OCI-LY1 (cell line): ENCODE data around the gene RUNX1.

Experiments
- H2AFZ ChIP-seq: fragments of 200-600 bp; sonication (generic), shearing (Covaris generic); 2 replicates; pipeline ENCODE4 v1.6.0; 2014; ENCODE audit warnings: antibody characterized with exemption, mild to moderate bottlenecking, low read length
- H3F3A ChIP-seq: fragments of 200-600 bp; sonication (generic), shearing (Covaris generic); 2 replicates; pipeline ENCODE4 v1.6.0; 2014; ENCODE audit warnings: mild to moderate bottlenecking, antibody characterized with exemption, low read length, moderate library complexity; ENCODE audit not compliant: insufficient read depth
- H3K27ac ChIP-seq: fragments of 200-600 bp; sonication (generic); 2 replicates; pipeline ENCODE4 v1.5.1; 2014; ENCODE audit warnings: low read length, mixed run types, mild to moderate bottlenecking, low read depth; ENCODE audit not compliant: poor library complexity, severe bottlenecking
- H3K27me3 ChIP-seq: fragments of 200-600 bp; sonication (generic); 2 replicates; pipeline ENCODE4 v1.6.0; 2014; ENCODE audit warnings: antibody characterized with exemption, mild to moderate bottlenecking, low read length, moderate library complexity; ENCODE audit not compliant: insufficient read depth
- H3K36me3 ChIP-seq: fragments of 200-600 bp; sonication (generic); 2 replicates; pipeline ENCODE4 v1.6.1; 2014; ENCODE audit warnings: mild to moderate bottlenecking, antibody characterized with exemption, low read length, moderate library complexity, mixed read lengths; ENCODE audit not compliant: insufficient read depth
- H3K4me1 ChIP-seq: fragments of 200-600 bp; sonication (generic); 2 replicates; pipeline ENCODE4 v1.5.1; 2014; ENCODE audit warnings: mild to moderate bottlenecking, low read length, moderate library complexity; ENCODE audit not compliant: insufficient read depth, severe bottlenecking
- H3K4me2 ChIP-seq: fragments of 200-600 bp; sonication (generic), shearing (Covaris generic); 2 replicates; pipeline ENCODE4 v1.6.1; 2014; ENCODE audit warnings: low read length
- H3K4me3 ChIP-seq: fragments of 200-600 bp; sonication (generic); 2 replicates; pipeline ENCODE4 v1.5.1; 2014; ENCODE audit warnings: low read length, low read depth, mild to moderate bottlenecking, mixed read lengths; ENCODE audit not compliant: poor library complexity, severe bottlenecking
- H3K79me2 ChIP-seq: fragments of 200-600 bp; shearing (Covaris generic); 2 replicates; pipeline ENCODE4 v1.6.1; 2016; ENCODE audit warnings: mixed run types, low read length, mixed read lengths; ENCODE audit not compliant: insufficient read depth
- H3K9ac ChIP-seq: fragments of 200-600 bp; sonication (generic), shearing (Covaris generic); 2 replicates; pipeline ENCODE4 v1.6.1; 2014; ENCODE audit warnings: mild to moderate bottlenecking, low read length, mixed read lengths
- H3K9me2 ChIP-seq: fragments of 200-600 bp; sonication (generic), shearing (Covaris generic); 2 replicates; pipeline ENCODE4 v1.6.1; 2014; ENCODE audit warnings: low read depth, mild to moderate bottlenecking, low read length, mixed read lengths
- H3K9me3 ChIP-seq: fragments of 200-600 bp; shearing (Covaris generic); 2 replicates; pipeline ENCODE4 v1.6.1; 2014; ENCODE audit warnings: low read length, mixed read lengths
- H4K20me1 ChIP-seq: fragments of 200-600 bp; sonication (generic), shearing (Covaris generic); 2 replicates; pipeline ENCODE4 v1.6.0; 2016; ENCODE audit warnings: mild to moderate bottlenecking, low read length; ENCODE audit not compliant: insufficient read depth
- CTCF ChIP-seq: fragments of 200-600 bp; sonication (generic), shearing (Covaris generic); IDR thresholded peaks from 2 replicates; pipeline ENCODE4 v1.5.1; 2017; ENCODE audit warnings: mild to moderate bottlenecking, antibody characterized with exemption, low read length, moderate library complexity, mixed read lengths
- EZH2 ChIP-seq: fragments of 200-600 bp; sonication (generic), shearing (Covaris generic); IDR thresholded peaks from 2 replicates; pipeline ENCODE4 v1.8.0; 2017; ENCODE audit warnings: borderline replicate concordance, mixed run types, mild to moderate bottlenecking, antibody characterized with exemption, low read length, moderate library complexity, mixed read lengths

Gene RUNX1

GRCh38 chr21:35007348-35007747, 41.8 kb downstream of the RUNX1 start:
- no peak overlapping the region for H2AFZ ChIP-seq
- H3K27ac ChIP-seq, result no peak overlapping the region
- H4K20me1 ChIP-seq, result no peaks in the 10 kb centered on the region
- H3K9ac ChIP-seq, result no peak overlapping the region
- H3K4me1 ChIP-seq, result no peaks in the 10 kb centered on the region
- H3K4me3 ChIP-seq, result no peak overlapping the region
- H3K79me2 ChIP-seq, result peaks cover 36% of the 10 kb centered on the region
- H3K27me3 ChIP-seq, result no peaks in the 10 kb centered on the region
- TF ChIP-seq CTCF (no peak), EZH2 (no peak)
- H3K9me2 ChIP-seq, result no peaks in the 10 kb centered on the region
- no peak overlapping the region for H3K4me2 ChIP-seq
- H3K36me3 ChIP-seq, result peaks cover 19% of the 10 kb centered on the region; the same call in 1 of the 2 replicates
- H3K9me3 ChIP-seq, result no peaks in the 10 kb centered on the region
- H3F3A ChIP-seq, result no peaks in the 10 kb centered on the region

GRCh38 chr21:35006771-35007170, 42.3 kb downstream of the RUNX1 start:
- H3K79me2 ChIP-seq, result peaks cover 36% of the 10 kb centered on the region
- no peak overlapping the region for H3K27ac ChIP-seq
- H3K36me3 ChIP-seq, result peaks cover 19% of the 10 kb centered on the region; the same call in 1 of the 2 replicates
- no peak overlapping the region for H3K9ac ChIP-seq
- no peak overlapping the region for H3K4me3 ChIP-seq
- H3K27me3 ChIP-seq, result no peaks in the 10 kb centered on the region
- H3K9me2 ChIP-seq, result no peaks in the 10 kb centered on the region
- H3K4me1 ChIP-seq, result no peaks in the 10 kb centered on the region
- no peaks in the 10 kb centered on the region for H4K20me1 ChIP-seq
- H2AFZ ChIP-seq, result no peak overlapping the region
- no peak for TF ChIP-seq CTCF
- no peak for TF ChIP-seq EZH2
- no peak overlapping the region for H3K4me2 ChIP-seq
- no peaks in the 10 kb centered on the region for H3K9me3 ChIP-seq
- H3F3A ChIP-seq, result no peaks in the 10 kb centered on the region

- H3K9me3 ChIP-seq, result no peaks in the 10 kb centered on the region
- H3K9me2 ChIP-seq, result no peaks in the 10 kb centered on the region
- H3F3A ChIP-seq, result no peaks in the 10 kb centered on the region
- no peaks in the 10 kb centered on the region for H3K27me3 ChIP-seq
- H3K4me2 ChIP-seq, result no peak overlapping the region
- H2AFZ ChIP-seq, result no peak overlapping the region
- no peaks in the 10 kb centered on the region for H4K20me1 ChIP-seq
- H3K79me2 ChIP-seq, result peaks cover 38% of the 10 kb centered on the region
- no peak for TF ChIP-seq EZH2
- TF ChIP-seq CTCF, result no peak
- no peak overlapping the region for H3K27ac ChIP-seq
- peaks cover 15% of the 10 kb centered on the region; the same call in 1 of the 2 replicates for H3K36me3 ChIP-seq
- H3K9ac ChIP-seq, result no peak overlapping the region
- no peak overlapping the region for H3K4me3 ChIP-seq
- H3K4me1 ChIP-seq, result no peaks in the 10 kb centered on the region
Observed at GRCh38 chr21:35006248-35006647, 42.9 kb downstream of the RUNX1 start.
